Thymus (tissue), 14 donors: ENCODE results near the gene MAN2B2. TPM values are rescaled to one million over a fixed set of nuclear protein-coding genes. Genes with fewer than 3 reads are reported as not detected.

Experiments used
- DNase-seq, 9 donors: peaks; one replicate each; pipeline ENCODE4 v3.0.0-alpha.2; 2013; ENCODE audit warnings: low spot score in 9 of 9, low read depth in 6 of 9, missing footprints in 1 of 9
- H3K27ac ChIP-seq, 2 donors: one replicate each; pipeline ENCODE4 v1.5.1; 2013; ENCODE audit warnings: control low read depth in 1 of 2, low read depth in 1 of 2, low read length in 1 of 2, mild to moderate bottlenecking in 1 of 2, moderate library complexity in 1 of 2
- H3K27me3 ChIP-seq, 2 donors: one replicate each; pipeline ENCODE4 v1.5.1; 2013; ENCODE audit warnings: low read length in 1 of 2; ENCODE audit not compliant: control insufficient read depth in 2 of 2, insufficient read depth in 1 of 2
- H3K36me3 ChIP-seq, 2 donors: one replicate each; pipeline ENCODE4 v1.5.1; 2013; ENCODE audit warnings: low read length in 1 of 2, mild to moderate bottlenecking in 1 of 2, moderate library complexity in 1 of 2; ENCODE audit not compliant: control insufficient read depth in 2 of 2, insufficient read depth in 2 of 2
- H3K4me1 ChIP-seq, 2 donors: one replicate each; pipeline ENCODE4 v1.5.1; 2013; ENCODE audit warnings: low read length in 2 of 2; ENCODE audit not compliant: control insufficient read depth in 2 of 2, insufficient read depth in 2 of 2
- H3K4me3 ChIP-seq, 2 donors: one replicate each; pipeline ENCODE4 v1.5.1; 2013; ENCODE audit warnings: low read length in 2 of 2, control low read depth in 1 of 2, mild to moderate bottlenecking in 1 of 2
- H3K9me3 ChIP-seq, 2 donors: one replicate each; pipeline ENCODE4 v1.5.1; 2013; ENCODE audit warnings: low read length in 1 of 2, mild to moderate bottlenecking in 1 of 2; ENCODE audit not compliant: control insufficient read depth in 2 of 2, insufficient read depth in 1 of 2
- WGBS: extraction: QIAGEN DNeasy Blood & Tissue Kit; methylation state at CpG from one replicate; pipeline ENCODE4 v1.1.7; 2013; 5-methylcytosine and 5-hydroxymethylcytosine counted together
- long read RNA-seq, 10 donors: transcript quantifications; one replicate each; lab custom pipeline, GENCODE V29; 2026
- polyA plus RNA-seq: library from polyadenylated mRNA; stranded (reverse); fragments of 200-250 nt; gene quantifications from one replicate; pipeline ENCODE4 v1.2.3, GENCODE V29; 2013
- total RNA-seq: library from RNA; stranded (reverse); fragments of 120-200 nt; gene quantifications from one replicate; pipeline ENCODE4 v1.2.4, GENCODE V29; 2013
- donor health status: healthy.

The MAN2B2 gene
- total RNA-seq (6.7 TPM), polyA plus RNA-seq (14.3 TPM)
- long read RNA-seq, donor 1: 0 reads
- long read RNA-seq, donor 2: 0 reads
- long read RNA-seq, donor 3, full-length matches to known transcripts: 1 of 1 reads
- long read RNA-seq, donor 3, partial matches to known transcripts: 0 of 1 reads
- long read RNA-seq, donor 3, other reads (novel, unspliced or antisense): 0 of 1 reads
- long read RNA-seq, donor 4, full-length matches to known transcripts: 1 of 1 reads
- long read RNA-seq, donor 4, partial matches to known transcripts: 0 of 1 reads
- long read RNA-seq, donor 4, other reads (novel, unspliced or antisense): 0 of 1 reads
- long read RNA-seq, donor 5, full-length matches to known transcripts: 1 of 1 reads
- long read RNA-seq, donor 5, partial matches to known transcripts: 0 of 1 reads
- long read RNA-seq, donor 5, other reads (novel, unspliced or antisense): 0 of 1 reads
- long read RNA-seq, donor 6, full-length matches to known transcripts: 1 of 6 reads
- long read RNA-seq, donor 6, partial matches to known transcripts: 0 of 6 reads
- long read RNA-seq, donor 6, other reads (novel, unspliced or antisense): 5 of 6 reads
- long read RNA-seq, donor 7, full-length matches to known transcripts: 1 of 76 reads
- long read RNA-seq, donor 7, partial matches to known transcripts: 0 of 76 reads
- long read RNA-seq, donor 7, other reads (novel, unspliced or antisense): 75 of 76 reads
- long read RNA-seq, donor 8, partial matches to known transcripts: 0 of 6 reads
- long read RNA-seq, donor 8, other reads (novel, unspliced or antisense): 6 of 6 reads
- long read RNA-seq, donor 9, full-length matches to known transcripts: 1 of 1 reads
- long read RNA-seq, donor 9, partial matches to known transcripts: 0 of 1 reads
- long read RNA-seq, donor 9, other reads (novel, unspliced or antisense): 0 of 1 reads
- long read RNA-seq, donor 10, full-length matches to known transcripts: 1 of 14 reads
- long read RNA-seq, donor 10, partial matches to known transcripts: 0 of 14 reads
- long read RNA-seq, donor 10, other reads (novel, unspliced or antisense): 13 of 14 reads

DNA sequence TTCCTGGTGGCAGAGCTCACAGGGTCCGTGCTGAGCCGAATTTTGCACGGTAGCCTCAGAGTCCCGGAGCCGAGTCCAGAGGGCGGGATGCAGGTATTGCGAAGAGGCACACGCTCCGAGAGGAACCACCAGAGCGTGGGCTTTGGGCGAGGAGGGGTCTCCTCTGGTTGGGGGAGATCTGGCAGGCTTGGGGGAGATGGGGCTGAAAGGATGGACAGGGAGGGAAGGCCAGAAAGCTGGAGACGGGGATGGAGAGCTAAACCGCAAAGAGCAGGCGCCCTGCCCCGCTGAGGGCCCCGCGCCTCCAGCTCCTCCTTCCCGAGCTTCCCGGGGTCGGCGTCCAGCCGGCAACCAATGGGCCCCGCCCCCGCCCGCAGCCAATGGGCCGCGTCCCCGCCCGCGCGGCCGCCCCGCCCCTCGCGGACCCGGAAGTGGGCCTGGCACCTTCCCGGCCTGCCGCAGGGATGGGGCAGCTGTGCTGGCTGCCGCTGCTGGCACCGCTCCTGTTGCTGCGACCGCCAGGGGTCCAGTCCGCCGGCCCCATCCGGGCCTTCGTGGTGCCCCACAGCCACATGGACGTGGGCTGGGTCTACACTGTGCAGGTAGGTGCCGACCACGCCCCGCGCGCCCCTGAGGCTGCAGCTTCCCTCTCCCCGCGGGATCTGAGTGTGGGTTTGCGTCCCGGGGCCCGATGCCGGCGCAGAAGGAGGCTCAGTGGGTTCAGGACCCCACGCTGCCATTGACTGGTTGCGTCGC lies at the start of gene MAN2B2:
Gene MAN2B2 (plus strand): TSS at position 443 of the 756 bp plus-strand sequence. CDS start 22 bp downstream, at position 465.
- under 1% methylated on average over 62 of the region's 62 CpGs for WGBS
- Histone ChIP-seq H3K4me3 (peak within 1 kb of the TSS; percentile 57 to 84), H3K27ac (peak within 1 kb of the TSS in 1 of 2 donors; percentile 81), H3K27me3 (peaks cover 0 to 28% of the 10 kb centered on the region in 2 donors), H3K9me3 (no peaks in the 10 kb centered on the region), H3K36me3 (peaks cover 14 to 24% of the 10 kb centered on the region in 2 donors), H3K4me1 (peaks cover 11 to 15% of the 10 kb centered on the region in 2 donors)
- DNase-seq: peak; percentile 19 to 84 (median 67)

DNA sequence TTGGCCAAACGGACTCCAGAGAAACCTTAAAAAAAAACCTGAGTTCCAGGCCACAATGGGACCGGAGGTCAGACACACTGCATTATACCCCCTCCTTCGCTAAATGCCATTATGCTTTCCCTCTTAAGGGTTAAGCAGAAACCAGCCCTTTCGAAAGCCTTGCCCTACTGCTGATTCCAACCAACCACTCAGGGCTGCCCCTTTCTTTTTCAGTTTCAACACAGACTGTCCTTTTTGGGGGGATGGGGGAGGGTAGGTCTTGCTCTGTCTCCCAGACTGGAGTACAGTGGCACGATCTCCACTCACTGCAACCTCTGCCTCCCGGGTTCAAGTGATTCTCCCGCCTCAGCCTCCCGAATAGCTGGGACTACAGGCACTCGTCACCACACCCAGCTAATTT lies 49.5 kb upstream of the MAN2B2 start:
- Histone ChIP-seq H3K27ac (no peak overlapping the region), H3K4me1 (no peaks in the 10 kb centered on the region), H3K27me3 (no peaks in the 10 kb centered on the region), H3K36me3 (no peaks in the 10 kb centered on the region), H3K9me3 (no peaks in the 10 kb centered on the region), H3K4me3 (no peak overlapping the region)
- 94% methylated on average over 9 of the region's 9 CpGs for WGBS
- DNase-seq: no peak

DNA sequence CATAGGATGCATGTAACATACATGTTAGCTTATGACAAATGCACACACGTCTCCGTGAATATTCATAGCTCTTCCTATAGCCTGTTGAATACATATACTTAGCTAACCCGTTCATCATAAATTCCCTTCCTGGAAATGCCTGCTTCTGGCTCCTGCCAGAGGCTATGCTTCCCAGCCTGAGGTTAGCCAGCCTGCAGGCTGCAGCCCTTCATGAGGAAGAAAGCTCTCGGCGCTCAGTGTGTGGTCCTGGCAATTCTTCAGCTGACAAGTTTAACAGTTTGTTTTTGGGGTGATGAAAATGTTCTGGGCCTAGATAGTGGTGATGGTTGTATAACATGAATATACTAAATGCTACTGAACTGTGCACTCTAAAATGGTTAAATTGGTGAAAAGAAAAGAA lies 48.8 kb upstream of the MAN2B2 start:
- Histone ChIP-seq H3K27ac (no peak overlapping the region), H3K9me3 (no peaks in the 10 kb centered on the region), H3K36me3 (no peaks in the 10 kb centered on the region), H3K27me3 (no peaks in the 10 kb centered on the region), H3K4me1 (no peaks in the 10 kb centered on the region), H3K4me3 (no peak overlapping the region)
- no peak for DNase-seq
- WGBS: 77% methylated on average over 5 of the region's 5 CpGs

DNA sequence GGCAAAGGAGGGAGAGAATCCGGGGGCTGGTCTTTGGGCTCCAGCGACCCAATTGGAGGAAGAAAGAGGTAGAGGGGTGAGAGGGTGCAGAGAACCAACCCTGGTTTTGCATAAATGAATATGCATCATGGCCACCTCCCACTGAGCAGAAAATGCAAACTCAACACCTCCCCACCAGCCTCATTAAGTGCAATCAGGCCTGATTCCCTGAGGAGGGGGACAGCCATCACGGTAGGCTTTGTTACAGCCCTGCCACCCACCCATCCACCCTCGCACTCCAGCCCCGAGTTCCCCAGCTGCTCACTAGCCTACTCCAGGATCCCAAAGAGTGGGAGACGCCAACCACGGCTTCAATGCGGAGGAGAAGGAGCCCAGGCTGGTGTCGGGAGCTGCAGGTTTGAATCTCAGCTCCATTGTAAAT lies 48.3 kb upstream of the MAN2B2 start:
- Histone ChIP-seq H3K27ac (no peak overlapping the region), H3K36me3 (no peaks in the 10 kb centered on the region), H3K9me3 (no peaks in the 10 kb centered on the region), H3K27me3 (no peaks in the 10 kb centered on the region), H3K4me3 (no peak overlapping the region), H3K4me1 (no peaks in the 10 kb centered on the region)
- 50% methylated on average over 9 of the region's 9 CpGs for WGBS
- no peak for DNase-seq

DNA sequence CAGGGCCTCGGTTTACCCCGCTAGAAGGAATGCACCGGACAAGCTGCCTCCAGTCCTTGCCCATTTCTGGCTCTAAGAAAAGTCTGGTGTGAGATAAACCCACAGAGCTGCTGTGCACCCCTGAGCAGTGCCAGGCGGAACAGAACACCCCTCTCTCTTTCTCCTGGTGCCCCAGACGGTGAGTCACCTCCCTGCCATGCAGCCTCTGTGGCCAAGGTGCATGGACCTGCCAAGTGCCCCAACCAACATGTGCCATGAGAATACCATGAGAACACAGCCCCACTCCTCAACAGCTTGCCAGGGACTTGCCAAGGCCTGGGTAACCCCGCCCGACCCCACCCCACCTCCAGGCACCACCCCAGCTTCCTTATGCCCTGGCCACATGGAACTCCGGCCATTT lies 47.7 kb upstream of the MAN2B2 start:
- H3K4me3 ChIP-seq: no peak overlapping the region
- WGBS: 94% methylated on average over 8 of the region's 8 CpGs
- H3K27ac ChIP-seq: no peak overlapping the region

DNA sequence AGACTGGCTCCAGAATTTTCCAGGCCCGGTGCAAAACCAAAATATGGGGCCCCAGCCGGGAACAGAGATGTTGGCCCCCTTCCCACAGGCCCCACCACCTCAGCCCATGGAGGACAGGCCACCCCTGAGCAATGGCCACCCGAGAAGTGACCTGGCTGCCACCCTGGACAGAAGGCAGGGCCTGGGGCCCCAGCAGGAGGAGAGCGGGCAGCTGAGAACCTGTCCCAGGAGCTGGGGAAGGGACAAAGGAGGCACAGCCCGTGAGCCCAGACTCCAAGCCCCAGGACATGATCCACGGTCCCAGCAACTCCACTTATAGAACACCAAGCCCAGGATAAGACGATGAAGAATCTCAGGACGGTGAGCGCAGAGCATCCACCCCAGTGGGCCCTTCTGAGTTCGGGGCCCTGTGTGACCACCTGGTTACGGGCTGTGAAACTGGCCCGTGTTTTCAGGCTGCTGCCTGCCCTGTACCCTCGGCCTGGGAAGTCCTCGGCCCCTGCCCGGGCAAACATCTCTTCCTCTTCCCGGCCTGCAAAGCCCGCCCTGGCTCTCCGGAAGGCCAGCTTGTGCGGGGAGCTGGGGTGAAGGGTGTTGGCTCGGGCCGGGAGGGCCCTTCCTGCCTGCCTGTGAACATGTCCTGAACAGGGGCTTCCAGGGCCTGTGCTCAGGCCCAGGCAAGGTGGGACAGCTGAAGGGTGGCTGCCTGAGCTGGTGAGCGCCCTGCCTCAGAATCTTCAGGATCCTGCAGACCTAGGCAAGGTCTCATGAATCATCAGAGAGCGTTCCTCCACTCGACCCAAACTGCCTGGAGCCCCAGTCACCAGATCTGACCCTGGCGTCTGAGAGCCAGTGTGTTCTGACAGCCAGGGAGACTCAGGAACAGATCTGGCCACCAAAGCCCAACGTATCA lies 47.0 kb upstream of the MAN2B2 start:
- H3K27ac ChIP-seq: no peak overlapping the region
- H3K9me3 ChIP-seq: no peaks in the 10 kb centered on the region
- no peaks in the 10 kb centered on the region for H3K36me3 ChIP-seq
- no peaks in the 10 kb centered on the region for H3K4me1 ChIP-seq
- DNase-seq: no peak
- WGBS: 82% methylated on average over 26 of the region's 26 CpGs
- no peaks in the 10 kb centered on the region for H3K27me3 ChIP-seq
- H3K4me3 ChIP-seq: no peak overlapping the region

More for the DNA sequence above, 47.7 kb upstream of the MAN2B2 start:
- no peaks in the 10 kb centered on the region for H3K36me3 ChIP-seq
- H3K27me3 ChIP-seq: no peaks in the 10 kb centered on the region
- no peak for DNase-seq
- no peaks in the 10 kb centered on the region for H3K4me1 ChIP-seq
- no peaks in the 10 kb centered on the region for H3K9me3 ChIP-seq

DNA sequence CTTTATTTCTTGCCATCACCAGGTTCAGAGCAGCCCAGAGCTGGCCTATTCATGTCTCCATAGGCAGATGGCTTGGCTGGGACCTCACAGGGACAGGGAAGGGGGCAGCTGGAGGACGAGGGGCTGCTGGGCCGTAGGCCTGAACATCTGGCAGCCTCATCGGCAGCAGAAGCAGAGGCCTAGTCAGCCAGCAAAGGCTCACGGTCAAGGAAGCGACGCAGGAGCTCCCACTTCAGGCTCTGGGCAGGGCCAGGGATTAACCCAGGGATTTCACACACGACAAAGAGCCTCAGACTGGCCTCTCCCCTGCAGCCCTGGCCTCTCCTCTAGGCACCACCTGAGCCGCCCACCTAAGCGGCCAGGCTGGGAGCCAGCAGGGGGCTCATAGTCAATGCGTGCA lies 46.0 kb upstream of the MAN2B2 start:
- no peaks in the 10 kb centered on the region for H3K36me3 ChIP-seq
- no peaks in the 10 kb centered on the region for H3K4me1 ChIP-seq
- H3K9me3 ChIP-seq: no peaks in the 10 kb centered on the region
- H3K27me3 ChIP-seq: no peaks in the 10 kb centered on the region
- WGBS: 70% methylated on average over 10 of the region's 10 CpGs
- H3K27ac ChIP-seq: no peak overlapping the region
- DNase-seq: no peak
- no peak overlapping the region for H3K4me3 ChIP-seq

DNA sequence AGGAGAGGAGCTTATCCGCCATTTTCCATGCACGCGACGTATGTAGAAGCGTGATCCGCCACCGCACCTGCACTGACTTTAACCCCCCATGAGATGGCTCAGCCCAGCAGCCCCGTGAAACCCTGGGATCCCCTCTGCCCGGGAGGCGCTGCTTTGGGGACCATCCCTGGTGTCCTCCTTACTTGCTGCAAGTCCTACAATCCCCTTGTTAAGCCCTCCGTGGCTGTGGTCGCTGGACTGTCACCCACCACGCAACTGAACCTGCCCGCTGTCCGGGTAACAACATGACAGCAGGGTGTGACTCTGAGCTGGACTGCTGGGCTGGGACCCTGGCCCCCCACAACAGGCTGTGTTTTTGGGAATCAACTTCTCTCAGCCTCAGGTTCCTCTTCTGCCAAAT lies 44.7 kb upstream of the MAN2B2 start:
- Histone ChIP-seq H3K4me1 (no peaks in the 10 kb centered on the region), H3K36me3 (no peaks in the 10 kb centered on the region), H3K27me3 (no peaks in the 10 kb centered on the region), H3K4me3 (no peak overlapping the region), H3K9me3 (no peaks in the 10 kb centered on the region), H3K27ac (no peak overlapping the region)
- DNase-seq: no peak
- WGBS: 93% methylated on average over 15 of the region's 15 CpGs
